SK-N-SH (cell line): ENCODE results near the gene WWOX. TPM values are rescaled to one million over a fixed set of nuclear protein-coding genes. Genes with fewer than 3 reads are reported as not detected.

Experiments
- CTCF ChIA-PET: fragments of 300-600, 350-600 bp; formaldehyde crosslinking; extraction: SDS; loops from one replicate; lab custom pipeline; 2021; lab: Yijun Ruan, JAX
- POLR2A ChIA-PET: fragments of 350-600 bp; sonication (Branson Sonifier 250); formaldehyde crosslinking; extraction: SDS; loops from one replicate; lab custom pipeline; 2020; ENCODE audit warnings: antibody characterized with exemption, inconsistent platforms; lab: Yijun Ruan, JAX
- DNase-seq: peaks from one replicate; pipeline ENCODE4 v3.0.0; 2012
- H2AFZ ChIP-seq: fragments of 200-600 bp; sonication (generic); 2 replicates; pipeline ENCODE4 v1.8.1; 2016; ENCODE audit warnings: antibody characterized with exemption, mild to moderate bottlenecking, low read depth
- H3F3A ChIP-seq: fragments of 200-600 bp; sonication (generic); replicated peaks from 2 replicates; pipeline ENCODE3; 2016; ENCODE audit warnings: antibody characterized with exemption, mild to moderate bottlenecking; ENCODE audit not compliant: insufficient read depth
- H3K27ac ChIP-seq, 2 experiments: fragments of 200-500 bp in 1 of 2; fragments of 200-600 bp in 1 of 2; sonication (Bioruptor generic) in 1 of 2; sonication (generic), shearing (Covaris generic) in 1 of 2; 2 replicates each; pipeline versions ENCODE4 v1.5.1 to v1.6.1; 2014 to 2016; ENCODE audit warnings: low read depth in 2 of 2, inconsistent platforms in 1 of 2, low read length in 1 of 2, mild to moderate bottlenecking in 1 of 2, mixed read lengths in 1 of 2
- H3K27me3 ChIP-seq: fragments of 200-600 bp; sonication (generic), shearing (Covaris generic); 2 replicates; pipeline ENCODE4 v1.6.1; 2016; ENCODE audit warnings: mixed run types; ENCODE audit not compliant: insufficient read depth
- H3K36me3 ChIP-seq, 2 experiments: fragments of 200-500 bp in 1 of 2; fragments of 200-600 bp in 1 of 2; sonication (Bioruptor generic) in 1 of 2; sonication (generic) in 1 of 2; replicated peaks in 1 of 2; 2 replicates each; pipeline versions ENCODE3 to v1.5.1; 2014 to 2016; ENCODE audit warnings: low read length in 1 of 2, mild to moderate bottlenecking in 1 of 2; ENCODE audit not compliant: insufficient read depth in 2 of 2, control insufficient read depth in 1 of 2
- H3K4me1 ChIP-seq, 2 experiments: fragments of 200-500 bp in 1 of 2; fragments of 200-600 bp in 1 of 2; sonication (Bioruptor generic) in 1 of 2; sonication (generic), shearing (Covaris generic) in 1 of 2; 2 replicates each; pipeline versions ENCODE4 v1.5.1 to v1.6.1; 2014 to 2016; ENCODE audit warnings: low read depth in 1 of 2, low read length in 1 of 2, mixed run types in 1 of 2; ENCODE audit not compliant: insufficient read depth in 2 of 2, control insufficient read depth in 1 of 2
- H3K4me2 ChIP-seq: fragments of 200-600 bp; sonication (generic), shearing (Covaris generic); 2 replicates; pipeline ENCODE4 v1.6.1; 2017; ENCODE audit warnings: mixed run types
- H3K4me3 ChIP-seq, 2 experiments: fragments of 200-500 bp in 1 of 2; fragments of 200-600 bp in 1 of 2; sonication (Bioruptor generic) in 1 of 2; sonication (generic), shearing (Covaris generic) in 1 of 2; 2 replicates each; pipeline versions ENCODE4 v1.5.1 to v1.8.1; 2014 to 2016; ENCODE audit warnings: low read depth in 2 of 2, inconsistent platforms in 1 of 2, low read length in 1 of 2, mild to moderate bottlenecking in 1 of 2, mixed read lengths in 1 of 2, moderate library complexity in 1 of 2
- H3K79me2 ChIP-seq: fragments of 200-600 bp; sonication (generic); 2 replicates; pipeline ENCODE4 v1.8.1; 2017; ENCODE audit warnings: mild to moderate bottlenecking; ENCODE audit not compliant: insufficient read depth
- H3K9ac ChIP-seq: fragments of 200-600 bp; sonication (generic); 2 replicates; pipeline ENCODE4 v1.6.1; 2017; ENCODE audit warnings: mixed run types
- H3K9me2 ChIP-seq: fragments of 200-600 bp; sonication (generic); 2 replicates; pipeline ENCODE4 v1.6.1; 2017; ENCODE audit warnings: mixed run types
- H3K9me3 ChIP-seq: fragments of 200-600 bp; sonication (generic); 2 replicates; pipeline ENCODE4 v1.6.1; 2017; ENCODE audit warnings: mixed run types, mild to moderate bottlenecking, moderate library complexity
- H4K20me1 ChIP-seq: fragments of 200-600 bp; sonication (generic); 2 replicates; pipeline ENCODE4 v1.6.1; 2017; ENCODE audit warnings: mild to moderate bottlenecking, mixed run types; ENCODE audit not compliant: insufficient read depth
- EZH2phosphoT487 ChIP-seq: fragments of 200-600 bp; sonication (generic); IDR thresholded peaks from 2 replicates; pipeline ENCODE4 v1.6.1; 2017; ENCODE audit warnings: low read depth, mixed run types, mild to moderate bottlenecking, antibody characterized with exemption, moderate library complexity, borderline replicate concordance
- FOSL2 ChIP-seq: IDR thresholded peaks from 2 replicates; pipeline ENCODE4 v1.4.0; 2012; ENCODE audit warnings: low read depth, mild to moderate bottlenecking, moderate library complexity, borderline replicate concordance
- GABPA ChIP-seq: IDR thresholded peaks from 2 replicates; pipeline ENCODE4 v1.4.0; 2012; ENCODE audit warnings: low read depth, mild to moderate bottlenecking
- MXI1 ChIP-seq: IDR thresholded peaks from 2 replicates; pipeline ENCODE4 v1.6.1; 2012; ENCODE audit warnings: mild to moderate bottlenecking, low read depth, low read length, improper control_type of control experiment
- PBX3 ChIP-seq: IDR thresholded peaks from 2 replicates; pipeline ENCODE4; 2012
- POLR2AphosphoS5 ChIP-seq: IDR thresholded peaks from 2 replicates; pipeline ENCODE4 v1.6.1; 2012; ENCODE audit warnings: low read depth, low read length
- RAD21 ChIP-seq: IDR thresholded peaks from 2 replicates; pipeline ENCODE4 v1.6.1; 2012; ENCODE audit warnings: mild to moderate bottlenecking, low read length
- REST ChIP-seq: IDR thresholded peaks from 2 replicates; pipeline ENCODE4 v1.6.1; 2012; ENCODE audit warnings: mild to moderate bottlenecking, low read depth, low read length, moderate library complexity
- RXRA ChIP-seq: IDR thresholded peaks from 2 replicates; pipeline ENCODE4 v1.4.0; 2012; ENCODE audit warnings: low read depth, mild to moderate bottlenecking, borderline replicate concordance
- TAF1 ChIP-seq: IDR thresholded peaks from 2 replicates; pipeline ENCODE4 v1.6.1; 2012; ENCODE audit warnings: low read depth, mild to moderate bottlenecking, low read length, moderate library complexity, borderline replicate concordance
- TEAD4 ChIP-seq: IDR thresholded peaks from 2 replicates; pipeline ENCODE4 v1.4.0; 2012; ENCODE audit warnings: mild to moderate bottlenecking, borderline replicate concordance; ENCODE audit not compliant: insufficient read depth
- WGBS: methylation state at CpG from one replicate; pipeline ENCODE4 v1.1.6; 2017; ENCODE audit warnings: low lambda C conversion rate; 5-methylcytosine and 5-hydroxymethylcytosine counted together
- polyA plus RNA-seq, 3 experiments: library from polyadenylated mRNA; depleted of rRNA; stranded (reverse); fragments of >200 nt; gene quantifications; 2 replicates each; pipeline ENCODE4 v1.2.3, GENCODE V29; 2012

WWOX gene
- polyA plus RNA-seq, 1 of the 3 experiments (the other 2 are of a cell fraction): 10.8 TPM

- TF ChIP-seq PBX3 (no peak), POLR2AphosphoS5 (no peak), TEAD4 (no peak), TAF1 (no peak), EZH2phosphoT487 (no peak), MXI1 (no peak), REST (no peak)
- TF ChIP-seq, all 33 proteins: peak for 0
These were observed 675.7 kb downstream of the WWOX start (continued) for GRCh38 chr16:78775161-78775561.

GRCh38 chr16:78778101-78779004 is 678.9 kb downstream of the WWOX start:
- Histone ChIP-seq H3K27me3 (no peaks in the 10 kb centered on the region), H3K4me2 (no peak overlapping the region), H3K9me3 (no peaks in the 10 kb centered on the region), H4K20me1 (no peaks in the 10 kb centered on the region), H3K9me2 (no peaks in the 10 kb centered on the region), H3K36me3 (no peaks in the 10 kb centered on the region), H3K79me2 (no peaks in the 10 kb centered on the region), H2AFZ (no peak overlapping the region), H3K4me3 (no peak overlapping the region), H3K9ac (no peak overlapping the region)
- 83% methylated on average over 17 of the region's 17 CpGs for WGBS
- ChIA-PET POLR2A (no interaction called here), CTCF (interaction anchor here (0.7 kb wide), 1 partner anchor 1591 kb away, joined by 3 read pairs; no protein-coding TSS in a partner anchor)
- DNase-seq: no peak
- TF ChIP-seq GABPA (no peak), PBX3 (no peak), MXI1 (no peak), RXRA (no peak), RAD21 (no peak), FOSL2 (no peak)
- TF ChIP-seq, all 33 proteins: peak for 0
- no peaks in the 10 kb centered on the region for H3K4me1 ChIP-seq
- H3F3A ChIP-seq: no peaks in the 10 kb centered on the region
- H3K27ac ChIP-seq: no peak overlapping the region
